HEK293 (cell line): ENCODE measurements around the gene FSD2.

Source experiments
- BCL11A ChIP-seq: fragments of 450-650 bp; formaldehyde crosslinking; IDR thresholded peaks from 2 replicates; pipeline ENCODE4 v1.5.1; 2016; ENCODE audit warnings: low read depth, missing biosample characterization, missing genetic modification characterization
- CTCF ChIP-seq: fragments of 450-650 bp; formaldehyde crosslinking; IDR thresholded peaks from 2 replicates; pipeline ENCODE4 v1.5.1; 2016; ENCODE audit warnings: missing biosample characterization, missing genetic modification characterization
- ELK4 ChIP-seq: IDR thresholded peaks from 2 replicates; pipeline ENCODE4 v1.6.1; 2011; ENCODE audit warnings: mild to moderate bottlenecking, low read depth, low read length, borderline replicate concordance
- KLF10 ChIP-seq: fragments of 450-650 bp; IDR thresholded peaks from 2 replicates; pipeline ENCODE4 v1.5.1; 2018; ENCODE audit warnings: missing biosample characterization, mild to moderate bottlenecking, missing genetic modification characterization
- REPIN1 ChIP-seq: fragments of 450-650 bp; formaldehyde crosslinking; IDR thresholded peaks from 2 replicates; pipeline ENCODE4 v1.5.1; 2017; ENCODE audit warnings: missing biosample characterization, missing genetic modification characterization, low read depth
- ZNF132 ChIP-seq: fragments of 450-650 bp; formaldehyde crosslinking; IDR thresholded peaks from 2 replicates; pipeline ENCODE4 v1.5.1; 2017; ENCODE audit warnings: missing biosample characterization, missing genetic modification characterization, borderline replicate concordance
- ZNF175 ChIP-seq: fragments of 450-650 bp; formaldehyde crosslinking; IDR thresholded peaks from 2 replicates; pipeline ENCODE4 v1.5.1; 2016; ENCODE audit warnings: missing biosample characterization, missing genetic modification characterization
- ZNF23 ChIP-seq: fragments of 450-650 bp; formaldehyde crosslinking; IDR thresholded peaks from 2 replicates; pipeline ENCODE4 v1.5.1; 2016; ENCODE audit warnings: missing biosample characterization, missing genetic modification characterization, borderline replicate concordance
- ZNF24 ChIP-seq: fragments of 450-650 bp; formaldehyde crosslinking; IDR thresholded peaks from 2 replicates; pipeline ENCODE4 v1.5.1; 2016; ENCODE audit warnings: missing biosample characterization, missing genetic modification characterization
- ZNF473 ChIP-seq: fragments of 450-650 bp; formaldehyde crosslinking; IDR thresholded peaks from 2 replicates; pipeline ENCODE4 v1.5.1; 2017; ENCODE audit warnings: missing biosample characterization, missing genetic modification characterization
- ZNF518A ChIP-seq: fragments of 450-650 bp; formaldehyde crosslinking; conservative IDR thresholded peaks from 2 replicates; pipeline ENCODE4 v1.5.1; 2016; ENCODE audit warnings: low read depth, missing biosample characterization, missing genetic modification characterization
- ZNF639 ChIP-seq: fragments of 450-650 bp; formaldehyde crosslinking; IDR thresholded peaks from 2 replicates; pipeline ENCODE4 v1.5.1; 2016; ENCODE audit warnings: missing biosample characterization, missing genetic modification characterization
- ZNF76 ChIP-seq: fragments of 450-650 bp; formaldehyde crosslinking; IDR thresholded peaks from 2 replicates; pipeline ENCODE4; 2016; ENCODE audit warnings: low read depth, missing biosample characterization, missing genetic modification characterization, borderline replicate concordance
- ZXDB ChIP-seq: fragments of 450-650 bp; formaldehyde crosslinking; IDR thresholded peaks from 2 replicates; pipeline ENCODE4 v1.5.1; 2016; ENCODE audit warnings: missing biosample characterization, missing genetic modification characterization

- TF ChIP-seq CTCF (no peak), ZNF639 (tag by site-specific recombination) (no peak), ZXDB (tag by site-specific recombination) (no peak), ZNF175 (no peak), ZNF518A (no peak), BCL11A (tag by site-specific recombination) (no peak), ELK4 (no peak), ZNF76 (tag by site-specific recombination) (no peak), ZNF473 (tag by site-specific recombination) (no peak), ZNF23 (no peak), KLF10 (no peak), ZNF132 (tag by site-specific recombination) (no peak), ZNF24 (tag by site-specific recombination) (no peak), REPIN1 (no peak)
These were observed 33.3 kb upstream of the FSD2 start for GRCh38 chr15:82839136-82839535.
